CD4-positive, alpha-beta memory T cell (primary cell): ENCODE measurements around the gene RGS9. TPM values are rescaled to one million over a fixed set of nuclear protein-coding genes. Genes with fewer than 3 reads are reported as not detected.

ENCODE experiments used
- CTCF ChIA-PET: fragments of 350-600 bp; sonication (Branson Sonifier 250); formaldehyde crosslinking; loops from one replicate; lab custom pipeline; 2021; ENCODE audit warnings: inconsistent platforms; ENCODE audit not compliant: partially characterized antibody; lab: Charles Lee
- POLR2A ChIA-PET: fragments of 350-600 bp; sonication (Branson Sonifier 250); formaldehyde crosslinking; loops from one replicate; lab custom pipeline; 2021; ENCODE audit not compliant: partially characterized antibody; lab: Charles Lee
- DNase-seq, 5 donors: peaks; one replicate each; pipeline versions ENCODE4 v3.0.0 to v3.0.0-alpha.2; 2020 to 2022; ENCODE audit warnings: mixed read lengths in 1 of 5
- H3K27ac ChIP-seq: one replicate; pipeline ENCODE4 v1.7.0; 2013; ENCODE audit warnings: low read depth, low read length
- H3K27me3 ChIP-seq: 2 replicates; pipeline ENCODE4 v1.7.0; 2013; ENCODE audit warnings: mild to moderate bottlenecking, low read length, moderate library complexity; ENCODE audit not compliant: insufficient read depth
- H3K36me3 ChIP-seq: 2 replicates; pipeline ENCODE4 v1.7.0; 2013; ENCODE audit warnings: mild to moderate bottlenecking, low read length, moderate library complexity; ENCODE audit not compliant: insufficient read depth
- H3K4me1 ChIP-seq: 2 replicates; pipeline ENCODE4 v1.7.0; 2013; ENCODE audit warnings: mild to moderate bottlenecking, low read length, moderate library complexity; ENCODE audit not compliant: insufficient read depth
- H3K4me3 ChIP-seq, 2 donors: one replicate each; pipeline ENCODE4 v1.7.0; 2013; ENCODE audit warnings: low read length in 2 of 2, mild to moderate bottlenecking in 1 of 2
- H3K9me3 ChIP-seq, 2 donors: one replicate each; pipeline ENCODE4 v1.7.0; 2013; ENCODE audit warnings: low read length in 2 of 2, control low read depth in 1 of 2; ENCODE audit not compliant: control insufficient read depth in 1 of 2
- H3K27ac Mint-ChIP-seq, 7 donors: one replicate each; pipeline ENCODE4 v1.8.0; 2020 to 2021; ENCODE audit warnings: mixed read lengths in 7 of 7, mild to moderate bottlenecking in 6 of 7, inconsistent platforms in 3 of 7, moderate library complexity in 3 of 7
- H3K27me3 Mint-ChIP-seq, 2 donors: one replicate each; pipeline ENCODE4 v1.8.0; 2020 to 2021; ENCODE audit warnings: mixed read lengths in 2 of 2
- H3K36me3 Mint-ChIP-seq, 2 donors: one replicate each; pipeline ENCODE4 v1.8.0; 2020 to 2021; ENCODE audit warnings: mixed read lengths in 2 of 2, inconsistent platforms in 1 of 2, mild to moderate bottlenecking in 1 of 2
- H3K4me1 Mint-ChIP-seq, 4 donors: one replicate each; pipeline ENCODE4 v1.8.0; 2020 to 2021; ENCODE audit warnings: mixed read lengths in 4 of 4, mild to moderate bottlenecking in 1 of 4
- H3K4me3 Mint-ChIP-seq, 8 donors: one replicate each; pipeline ENCODE4 v1.8.0; 2020 to 2021; ENCODE audit warnings: mixed read lengths in 8 of 8, mild to moderate bottlenecking in 7 of 8, moderate library complexity in 6 of 8, inconsistent platforms in 3 of 8
- H3K9me3 Mint-ChIP-seq, 8 donors: one replicate each; pipeline ENCODE4 v1.8.0; 2020 to 2021; ENCODE audit warnings: mixed read lengths in 8 of 8, mild to moderate bottlenecking in 5 of 8, inconsistent platforms in 3 of 8, moderate library complexity in 1 of 8
- intact Hi-C: fragments of 100-400 bp; cut with micrococcal nuclease; formaldehyde crosslinking; loops from one replicate; pipeline ENCODE4 v1.15.1; 2023
- polyA plus RNA-seq, 2 donors: library from polyadenylated mRNA; unstranded; fragments of 300-500 nt; fragmentation: Illumina TruSeq; gene quantifications; one replicate each; pipeline ENCODE4 v1.2.3, GENCODE V29; 2021
- total RNA-seq, 2 experiments: library from RNA; stranded (reverse); gene quantifications; one replicate each; pipeline ENCODE4 v1.2.3, GENCODE V29; 2021

The RGS9 gene
- total and polyA plus RNA-seq, 4 experiments from 2014 or later = 0.67 to 2.7 (median 1.2) TPM

DNA sequence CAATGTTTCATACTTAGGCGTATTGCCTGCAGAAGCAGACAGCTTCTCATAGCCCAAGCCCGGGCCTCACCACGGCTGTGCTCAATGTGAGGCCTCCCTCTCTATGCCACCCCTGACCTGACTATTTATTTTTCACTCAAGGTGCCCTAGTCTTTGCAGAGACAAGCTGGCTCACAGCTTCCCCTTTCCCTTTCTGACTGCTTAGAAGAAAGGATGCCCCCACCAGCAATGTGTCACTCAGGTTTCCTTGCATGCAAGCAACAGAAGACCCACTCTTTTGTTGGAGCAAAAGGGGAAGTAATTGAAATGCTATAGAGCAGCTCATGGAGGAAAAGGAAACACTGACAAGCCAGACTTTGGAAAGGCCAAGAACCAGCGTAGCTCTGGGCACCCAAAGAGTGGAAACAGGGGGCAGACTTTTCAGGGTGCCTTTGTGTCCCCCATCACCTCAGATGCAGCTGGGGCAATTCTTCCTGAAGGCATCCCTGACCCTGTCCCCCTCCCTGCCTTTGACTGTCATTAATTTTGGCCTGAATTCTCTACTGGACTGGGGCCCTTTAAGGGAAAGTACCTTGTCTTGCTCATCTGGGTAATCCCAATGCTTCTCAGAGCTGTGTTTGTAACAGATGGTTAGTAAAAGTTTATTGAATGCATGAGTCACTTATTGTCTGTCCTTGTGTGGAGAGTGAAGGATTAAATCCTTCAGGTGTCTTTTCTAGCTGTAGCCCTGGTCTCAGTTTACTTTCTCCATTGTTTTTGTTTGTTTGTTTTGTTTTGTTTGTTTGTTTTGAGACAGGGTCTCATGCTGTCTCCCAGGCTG, 17.8 kb downstream of the RGS9 start:
- Histone ChIP-seq H3K4me3 (no peak overlapping the region), H3K4me1 (peaks cover 4% of the 10 kb centered on the region), H3K36me3 (no peaks in the 10 kb centered on the region), H3K27ac (no peak overlapping the region), H3K9me3 (no peaks in the 10 kb centered on the region), H3K27me3 (no peaks in the 10 kb centered on the region)
- ChIA-PET CTCF (interaction anchor here (0.9 to 1.7 kb wide), 5 partner anchors 18 to 217 kb away, joined by 3 to 9 read pairs (median 4); partner anchors contain the start of gene RGS9), POLR2A (no interaction called here)
- H3K9me3 Mint-ChIP-seq = no peaks in the 10 kb centered on the region
- H3K27me3 Mint-ChIP-seq = no peaks in the 10 kb centered on the region
- intact Hi-C loops = no loop called here
- no peak for DNase-seq
- H3K4me3 Mint-ChIP-seq = no peak overlapping the region
- H3K36me3 Mint-ChIP-seq = no peaks in the 10 kb centered on the region
- peak overlapping the region in 3 of 7 donors; percentile 0 to 6 (median 4) for H3K27ac Mint-ChIP-seq
- peaks cover 5 to 11% (median 7%) of the 10 kb centered on the region in 4 donors for H3K4me1 Mint-ChIP-seq

DNA sequence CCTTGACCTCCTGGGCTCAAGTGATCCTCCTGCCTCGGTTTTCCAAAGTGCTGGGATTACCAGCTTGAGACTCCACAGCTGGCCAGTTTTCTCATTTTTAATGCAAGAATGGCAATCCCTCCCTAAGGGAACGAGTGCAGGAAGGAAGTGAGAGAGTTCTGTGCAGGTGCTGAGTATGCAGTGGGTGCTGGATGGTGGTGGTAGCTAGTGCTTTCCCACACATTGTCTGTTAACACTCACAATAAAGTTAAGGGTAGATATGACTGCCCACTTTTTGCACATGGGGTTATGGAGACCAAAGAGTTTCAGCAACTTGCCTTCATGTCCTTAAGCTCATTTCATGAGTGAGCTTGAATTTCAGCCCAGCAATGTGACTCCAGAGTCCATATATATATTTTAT, 18.5 kb downstream of the RGS9 start:
- Histone ChIP-seq H3K27me3 (no peaks in the 10 kb centered on the region), H3K27ac (no peak overlapping the region), H3K9me3 (no peaks in the 10 kb centered on the region), H3K4me1 (peaks cover 4% of the 10 kb centered on the region), H3K36me3 (no peaks in the 10 kb centered on the region), H3K4me3 (no peak overlapping the region)
- Mint-ChIP-seq H3K4me3 (no peak overlapping the region), H3K4me1 (peaks cover 5 to 11% (median 7%) of the 10 kb centered on the region in 4 donors), H3K27ac (peak overlapping the region in 2 of 7 donors; percentile 4 to 43), H3K36me3 (no peaks in the 10 kb centered on the region), H3K27me3 (no peaks in the 10 kb centered on the region), H3K9me3 (no peaks in the 10 kb centered on the region)
- DNase-seq = no peak
- ChIA-PET CTCF (interaction anchor here (0.9 to 1.7 kb wide), 5 partner anchors 18 to 217 kb away, joined by 3 to 9 read pairs (median 4); partner anchors contain the start of gene RGS9), POLR2A (interaction anchor here (1.9 kb wide), 1 partner anchor 18 kb away, joined by 5 read pairs; no protein-coding TSS in a partner anchor)
- intact Hi-C loops = no loop called here

DNA sequence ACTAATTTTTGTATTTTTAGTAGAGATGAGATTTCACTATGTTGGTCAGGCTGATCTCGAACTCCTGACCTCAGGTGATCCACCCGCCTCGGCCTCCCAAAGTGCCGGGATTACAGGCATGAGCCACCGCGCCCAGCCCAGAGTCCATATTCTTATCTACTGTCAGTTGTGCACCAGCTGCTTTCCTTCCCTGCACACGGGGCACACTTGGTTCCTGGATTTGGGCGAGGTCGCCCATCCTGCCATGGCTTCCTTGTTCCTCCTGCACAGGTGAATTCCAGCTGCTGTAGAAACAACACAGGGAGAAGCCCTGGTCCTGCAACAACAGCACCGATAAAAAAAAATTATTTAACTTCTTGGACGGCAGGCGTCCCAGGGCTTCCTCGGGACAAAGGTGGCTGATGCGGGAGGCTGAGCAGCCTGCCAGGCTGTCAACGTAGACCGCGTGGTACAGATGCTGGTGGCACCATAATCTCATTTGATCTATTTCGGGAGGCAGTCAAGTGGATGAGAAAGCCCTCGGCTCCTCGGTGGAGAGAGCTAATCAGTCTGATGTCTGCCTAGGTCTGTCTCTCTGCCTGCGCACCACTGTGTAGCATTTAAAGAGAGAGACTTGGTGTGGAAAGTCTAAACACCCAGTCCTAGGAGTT, 19.1 kb downstream of the RGS9 start:
- intact Hi-C loops = no loop called here
- no peaks in the 10 kb centered on the region for H3K27me3 ChIP-seq
- H3K9me3 Mint-ChIP-seq = no peaks in the 10 kb centered on the region
- no peaks in the 10 kb centered on the region for H3K27me3 Mint-ChIP-seq
- H3K4me1 Mint-ChIP-seq = peaks cover 5 to 11% (median 7%) of the 10 kb centered on the region in 4 donors
- H3K36me3 ChIP-seq = no peaks in the 10 kb centered on the region
- H3K4me1 ChIP-seq = peaks cover 4% of the 10 kb centered on the region
- H3K27ac Mint-ChIP-seq = peak overlapping the region in 1 of 7 donors; percentile 1
- H3K36me3 Mint-ChIP-seq = no peaks in the 10 kb centered on the region
- H3K9me3 ChIP-seq = no peaks in the 10 kb centered on the region
- H3K4me3 ChIP-seq = no peak overlapping the region
- no peak for DNase-seq
- H3K27ac ChIP-seq = no peak overlapping the region
- ChIA-PET CTCF (interaction anchor here (0.7 to 1.7 kb wide), 5 partner anchors 17 to 41 kb away, joined by 3 to 9 read pairs (median 4); partner anchors contain the start of gene RGS9), POLR2A (interaction anchor here (1.9 kb wide), 1 partner anchor 17 kb away, joined by 5 read pairs; no protein-coding TSS in a partner anchor)
- no peak overlapping the region for H3K4me3 Mint-ChIP-seq

DNA sequence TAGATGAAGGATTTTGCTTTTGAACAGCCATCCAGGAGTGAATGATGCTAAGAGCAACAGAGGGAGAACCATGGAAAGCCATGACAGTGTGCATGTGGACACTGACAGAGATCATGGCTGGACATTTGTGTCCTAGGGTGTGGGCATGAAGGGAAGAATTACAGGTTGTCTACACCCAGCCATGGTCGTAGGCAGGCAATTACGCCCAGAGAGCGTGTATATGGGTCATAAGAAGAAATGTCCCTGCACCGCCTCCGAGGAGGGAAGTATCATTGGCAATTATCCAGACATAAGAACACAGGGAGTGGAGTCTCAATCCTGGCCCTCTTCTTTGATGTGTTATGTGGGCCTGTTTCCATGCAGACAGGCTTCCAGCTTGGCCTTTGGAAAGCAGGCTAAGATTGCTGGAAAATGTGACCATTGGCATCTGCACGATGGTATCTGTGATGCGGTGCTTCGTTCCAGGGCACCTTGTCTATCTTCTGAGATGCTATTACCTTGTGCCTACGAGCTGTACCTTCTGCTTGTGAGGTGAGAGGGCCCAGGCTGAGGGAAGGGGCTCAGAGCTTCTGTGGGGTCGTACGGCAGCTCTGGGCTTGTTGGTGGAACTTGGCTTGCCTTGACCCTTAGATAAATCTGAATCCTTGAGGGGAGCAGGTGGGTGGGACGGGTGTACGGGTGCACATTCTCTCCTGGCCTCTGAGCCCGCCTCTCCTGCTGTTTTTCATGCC, 19.8 kb downstream of the RGS9 start:
- intact Hi-C loops = no loop called here

DNA sequence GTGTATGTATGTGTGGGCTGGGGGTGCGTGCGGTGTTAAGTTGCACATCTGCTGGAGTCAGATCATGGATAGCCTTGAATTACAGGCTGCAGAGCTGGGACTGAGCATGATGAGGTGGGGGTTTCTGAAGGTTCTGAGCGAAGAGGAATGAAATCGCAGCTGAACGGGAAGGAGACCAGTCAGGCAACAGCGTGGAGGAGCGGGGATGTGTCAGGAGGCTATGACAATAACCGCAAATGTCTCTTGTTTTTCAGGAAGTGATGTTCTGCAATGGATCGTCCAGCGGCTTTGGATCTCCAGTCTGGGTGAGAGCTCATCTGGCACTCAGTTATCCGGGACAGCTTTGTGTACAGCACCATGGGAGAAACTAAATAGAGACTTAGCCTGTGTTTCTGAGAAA, 20.9 kb downstream of the RGS9 start:
- no peak overlapping the region for H3K4me3 Mint-ChIP-seq
- CTCF ChIA-PET = no interaction called here
- no peaks in the 10 kb centered on the region for H3K36me3 ChIP-seq

More for the DNA sequence above, 19.8 kb downstream of the RGS9 start:
- H3K4me1 Mint-ChIP-seq = peaks cover 5 to 11% (median 7%) of the 10 kb centered on the region in 4 donors
- H3K27me3 Mint-ChIP-seq = no peaks in the 10 kb centered on the region
- CTCF ChIA-PET = interaction anchor here (0.7 kb wide), 1 partner anchor 20 kb away, joined by 3 read pairs; the partner anchor contains the start of gene RGS9
- DNase-seq = no peak
- Histone ChIP-seq H3K9me3 (no peaks in the 10 kb centered on the region), H3K4me1 (peaks cover 4% of the 10 kb centered on the region), H3K36me3 (no peaks in the 10 kb centered on the region), H3K27ac (no peak overlapping the region), H3K27me3 (no peaks in the 10 kb centered on the region), H3K4me3 (no peak overlapping the region)
- no peaks in the 10 kb centered on the region for H3K9me3 Mint-ChIP-seq
- H3K4me3 Mint-ChIP-seq = no peak overlapping the region
- POLR2A ChIA-PET = interaction anchor here (1.9 kb wide), 1 partner anchor 16 kb away, joined by 5 read pairs; no protein-coding TSS in a partner anchor
- H3K27ac Mint-ChIP-seq = peak overlapping the region in 1 of 7 donors; percentile 1
- H3K36me3 Mint-ChIP-seq = no peaks in the 10 kb centered on the region

DNA sequence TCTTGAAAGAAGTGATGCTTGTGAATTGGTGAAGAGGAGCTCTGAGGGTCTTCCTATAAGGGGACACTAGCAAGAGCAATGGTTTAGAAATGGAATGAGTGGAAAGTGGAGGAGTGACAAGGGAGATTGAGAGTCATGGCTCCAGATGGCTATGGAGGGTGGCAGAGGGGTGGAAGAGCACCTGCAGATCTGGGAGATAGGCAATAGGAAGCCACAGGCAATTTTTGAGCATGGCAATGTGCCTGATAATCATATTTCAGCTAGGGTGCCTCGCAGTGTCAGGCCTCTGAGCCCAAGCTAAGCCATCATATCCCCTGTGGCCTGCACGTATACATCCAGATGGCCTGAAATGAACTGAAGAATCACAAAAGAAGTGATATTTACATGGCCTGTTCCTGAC, 21.5 kb downstream of the RGS9 start:
- Mint-ChIP-seq H3K36me3 (no peaks in the 10 kb centered on the region), H3K4me1 (peaks cover 9 to 13% (median 10%) of the 10 kb centered on the region in 4 donors), H3K4me3 (no peak overlapping the region), H3K9me3 (no peaks in the 10 kb centered on the region), H3K27me3 (no peaks in the 10 kb centered on the region), H3K27ac (peak overlapping the region in 2 of 7 donors; percentile 0 to 62)
- no peak for DNase-seq
- no peak overlapping the region for H3K4me3 ChIP-seq
- intact Hi-C loops = no loop called here
- ChIA-PET CTCF (no interaction called here), POLR2A (no interaction called here)
- H3K36me3 ChIP-seq = no peaks in the 10 kb centered on the region
- H3K27me3 ChIP-seq = no peaks in the 10 kb centered on the region
- H3K27ac ChIP-seq = no peak overlapping the region
- H3K9me3 ChIP-seq = no peaks in the 10 kb centered on the region
- H3K4me1 ChIP-seq = peaks cover 5% of the 10 kb centered on the region

More for the DNA sequence above, 20.9 kb downstream of the RGS9 start:
- peaks cover 5 to 11% (median 7%) of the 10 kb centered on the region in 4 donors for H3K4me1 Mint-ChIP-seq
- H3K9me3 Mint-ChIP-seq = no peaks in the 10 kb centered on the region
- DNase-seq = no peak
- H3K36me3 Mint-ChIP-seq = no peaks in the 10 kb centered on the region
- Histone ChIP-seq H3K4me1 (peaks cover 4% of the 10 kb centered on the region), H3K27ac (no peak overlapping the region), H3K27me3 (no peaks in the 10 kb centered on the region), H3K4me3 (no peak overlapping the region), H3K9me3 (no peaks in the 10 kb centered on the region)
- H3K27me3 Mint-ChIP-seq = no peaks in the 10 kb centered on the region
- POLR2A ChIA-PET = no interaction called here
- intact Hi-C loops = no loop called here
- H3K27ac Mint-ChIP-seq = peak overlapping the region in 2 of 7 donors; percentile 17 to 24
